ENCODE measurements around the gene SNX33.
A peak's percentile ranks its signal among the peaks of the same experiment; 100 is the strongest.
"Not testable (repeated sequence)": the region's sequence is repeated elsewhere in the genome, so short reads cannot be mapped to it uniquely, and the experiment has no call there.

SNX33 gene, protein sequence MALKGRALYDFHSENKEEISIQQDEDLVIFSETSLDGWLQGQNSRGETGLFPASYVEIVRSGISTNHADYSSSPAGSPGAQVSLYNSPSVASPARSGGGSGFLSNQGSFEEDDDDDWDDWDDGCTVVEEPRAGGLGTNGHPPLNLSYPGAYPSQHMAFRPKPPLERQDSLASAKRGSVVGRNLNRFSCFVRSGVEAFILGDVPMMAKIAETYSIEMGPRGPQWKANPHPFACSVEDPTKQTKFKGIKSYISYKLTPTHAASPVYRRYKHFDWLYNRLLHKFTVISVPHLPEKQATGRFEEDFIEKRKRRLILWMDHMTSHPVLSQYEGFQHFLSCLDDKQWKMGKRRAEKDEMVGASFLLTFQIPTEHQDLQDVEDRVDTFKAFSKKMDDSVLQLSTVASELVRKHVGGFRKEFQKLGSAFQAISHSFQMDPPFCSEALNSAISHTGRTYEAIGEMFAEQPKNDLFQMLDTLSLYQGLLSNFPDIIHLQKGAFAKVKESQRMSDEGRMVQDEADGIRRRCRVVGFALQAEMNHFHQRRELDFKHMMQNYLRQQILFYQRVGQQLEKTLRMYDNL

DNA sequence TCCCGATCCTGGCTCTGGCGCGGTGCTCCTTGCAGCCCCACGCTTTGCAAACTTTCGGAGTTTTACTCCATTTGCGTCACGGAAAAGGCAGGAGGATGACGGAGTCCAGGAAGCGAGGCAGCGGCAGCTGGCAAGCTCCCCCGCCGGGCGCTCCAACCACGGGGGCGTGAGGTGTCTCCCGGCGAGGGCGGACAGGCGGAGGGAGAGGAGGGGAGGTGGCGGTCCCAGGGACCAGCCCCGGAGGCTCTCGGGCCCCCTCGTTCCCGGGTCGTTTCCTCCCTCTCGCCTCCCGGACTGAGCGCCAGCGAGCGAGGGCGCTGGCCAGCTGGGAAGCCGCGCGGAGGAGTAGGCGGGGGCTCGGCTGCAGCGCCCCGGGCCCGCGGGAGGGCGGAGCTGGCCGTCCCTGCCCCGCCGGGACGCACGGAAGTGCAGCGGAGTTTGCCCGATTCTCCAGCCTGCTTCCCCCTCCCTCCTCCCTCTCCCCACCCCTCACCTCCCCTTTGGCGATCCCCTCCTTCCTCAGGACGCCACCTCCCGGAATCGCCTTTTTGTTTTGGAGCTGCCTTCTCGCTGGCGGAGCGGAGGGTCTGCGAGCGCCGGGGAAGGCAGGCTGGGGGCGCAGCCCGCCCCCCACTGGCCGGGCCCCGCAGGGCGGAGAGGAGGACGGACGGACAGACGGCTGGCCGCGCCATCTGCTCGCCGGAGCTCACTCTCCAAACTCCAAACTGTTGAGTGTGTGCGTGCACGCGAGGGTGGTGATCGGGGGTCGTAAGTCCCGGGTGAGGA, at the start of gene SNX33:
TSS of gene SNX33 (plus strand) at position 543 of the 786 bp plus-strand sequence. CDS start 1,191 bp downstream, outside the sequence.
- intact Hi-C loops (cut with DNase I): loop anchor here (1.0 kb wide), 1 partner anchor 7 kb away; the partner anchor contains the start of gene IMP3
- DNase-seq: peak in 9 of 10 donors; percentile 32 to 92 (median 56)

DNA sequence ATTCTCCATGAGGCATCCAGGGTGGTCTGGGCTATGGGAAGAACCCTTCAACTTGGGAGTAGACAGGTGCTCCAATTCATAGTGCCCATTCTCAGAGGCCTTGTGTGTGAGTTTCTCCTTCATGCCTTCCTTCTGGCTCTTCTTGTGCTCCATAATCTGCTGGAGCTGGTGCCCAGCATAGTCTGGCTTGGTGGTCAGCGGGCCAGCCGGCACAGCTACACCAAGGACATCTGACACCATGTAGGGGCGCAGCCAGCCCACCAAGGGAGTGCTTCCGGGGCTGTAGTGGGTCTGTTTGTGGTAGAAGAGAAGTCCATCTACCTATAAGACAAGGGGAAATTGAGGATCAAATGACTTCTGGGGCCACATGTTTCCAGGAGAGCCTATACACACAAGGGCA, 49.4 kb upstream of the SNX33 start:
- intact Hi-C loops (cut with DNase I): no loop called here
- peak in 1 of 10 donors; percentile 57 for DNase-seq

DNA sequence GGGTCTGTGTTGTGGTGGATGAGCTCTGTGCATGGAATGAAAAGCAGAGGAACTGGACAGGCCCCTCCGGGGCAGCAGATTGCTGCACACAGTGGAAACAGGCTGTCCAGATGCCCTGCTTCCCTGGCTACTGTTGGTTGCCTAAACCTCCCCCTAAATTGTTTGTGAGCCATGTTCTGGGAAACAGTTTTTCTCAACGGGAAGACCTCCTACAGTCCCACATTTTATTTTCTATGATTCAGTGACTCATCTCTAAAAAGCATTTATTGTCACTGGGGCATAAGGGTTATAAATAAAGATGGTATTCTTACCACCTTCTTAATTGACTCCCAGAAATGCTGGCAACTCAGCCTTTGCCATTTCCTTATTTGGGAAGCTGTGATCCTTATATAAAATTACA, 48.3 kb upstream of the SNX33 start:
- intact Hi-C loops (cut with DNase I): no loop called here
- DNase-seq: peak in 1 of 10 donors; percentile 79

DNA sequence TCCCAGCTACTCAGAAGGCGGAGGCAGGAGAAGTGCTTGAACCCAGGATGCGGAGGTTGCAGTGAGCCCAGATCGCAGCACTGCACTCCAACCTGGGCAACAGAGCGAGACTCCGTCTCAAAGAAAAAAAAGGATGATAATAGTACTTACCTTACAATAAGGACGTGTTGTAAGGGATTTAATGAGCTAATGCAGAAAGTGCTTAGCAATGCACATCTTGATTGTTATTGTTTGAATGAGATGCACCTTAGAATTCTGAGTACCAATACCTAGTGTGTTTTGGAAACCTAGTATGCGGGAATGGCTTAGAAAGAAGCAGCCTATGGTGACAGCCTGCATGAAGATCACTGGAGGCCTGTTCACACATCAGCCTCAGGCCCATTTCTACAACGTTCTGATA, 41.7 kb upstream of the SNX33 start:
- intact Hi-C loops (cut with DNase I): no loop called here
- no peak for DNase-seq

DNA sequence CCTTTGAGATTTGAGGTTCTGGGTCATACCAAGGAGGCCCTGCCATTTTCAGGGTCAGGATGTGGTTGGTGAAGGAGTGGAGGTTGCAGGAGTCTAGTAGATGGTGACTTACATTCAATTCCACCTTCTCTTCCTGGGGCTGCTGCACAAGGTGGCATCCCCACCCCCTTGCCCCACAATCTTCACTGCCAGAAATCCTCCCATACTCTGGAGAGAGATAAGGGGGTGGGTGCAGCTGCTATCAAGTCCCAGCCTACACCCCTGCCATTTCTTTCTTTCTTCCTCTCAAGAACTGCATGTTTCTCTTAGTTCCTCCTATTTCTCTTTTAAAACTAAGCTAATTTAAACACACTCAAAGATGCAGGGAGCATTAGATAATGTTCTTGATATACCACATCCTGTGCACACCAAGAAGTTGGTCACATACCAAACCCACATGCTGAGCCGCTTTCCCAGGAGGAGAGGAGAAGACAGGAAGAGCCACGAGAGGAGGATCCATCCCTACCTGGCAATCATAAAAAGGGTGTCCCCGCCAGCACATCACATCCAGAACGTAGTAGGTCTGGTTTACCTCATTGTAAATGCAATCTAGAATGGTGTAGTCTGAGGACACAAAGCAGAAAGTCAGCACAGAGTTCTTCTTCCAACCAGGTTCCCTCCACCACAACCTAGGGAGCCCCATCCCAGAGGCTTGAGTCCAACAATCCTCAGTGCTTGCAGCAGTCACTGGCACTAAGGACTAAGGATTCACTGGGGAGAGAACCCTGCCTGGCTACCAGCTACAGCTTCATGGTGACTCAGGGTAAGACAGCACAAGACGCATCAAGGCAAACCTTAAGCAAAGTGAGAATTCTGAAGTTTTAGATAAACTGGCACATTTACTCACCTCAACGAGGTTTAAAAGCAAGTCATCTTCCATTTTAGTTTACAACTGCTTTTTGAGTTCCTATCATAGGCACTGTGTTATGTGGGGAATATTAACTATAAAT, 40.7 kb upstream of the SNX33 start:
- peak in 1 of 10 donors; percentile 30 for DNase-seq
- intact Hi-C loops (cut with DNase I): no loop called here

DNA sequence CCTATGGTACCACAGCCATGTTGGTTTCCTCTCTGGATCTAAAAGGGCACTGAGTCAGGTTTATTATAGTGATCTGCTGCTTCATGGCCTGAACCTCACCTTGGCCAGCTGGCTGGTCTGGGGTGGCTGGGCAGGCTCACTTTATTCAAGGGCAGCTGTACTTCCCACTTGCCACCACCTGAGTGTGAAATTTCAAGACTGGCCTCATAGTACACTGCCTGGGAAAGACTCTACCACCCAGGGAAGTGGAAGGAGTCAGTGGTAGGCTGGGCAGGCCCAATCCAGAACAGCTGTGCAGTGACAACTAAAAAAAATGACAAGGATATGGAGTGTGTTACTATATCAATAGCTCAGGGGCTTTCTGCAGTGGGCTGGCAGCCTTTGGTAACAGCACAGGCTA, 30.9 kb upstream of the SNX33 start:
- no peak for DNase-seq
- intact Hi-C loops (cut with DNase I): no loop called here

DNA sequence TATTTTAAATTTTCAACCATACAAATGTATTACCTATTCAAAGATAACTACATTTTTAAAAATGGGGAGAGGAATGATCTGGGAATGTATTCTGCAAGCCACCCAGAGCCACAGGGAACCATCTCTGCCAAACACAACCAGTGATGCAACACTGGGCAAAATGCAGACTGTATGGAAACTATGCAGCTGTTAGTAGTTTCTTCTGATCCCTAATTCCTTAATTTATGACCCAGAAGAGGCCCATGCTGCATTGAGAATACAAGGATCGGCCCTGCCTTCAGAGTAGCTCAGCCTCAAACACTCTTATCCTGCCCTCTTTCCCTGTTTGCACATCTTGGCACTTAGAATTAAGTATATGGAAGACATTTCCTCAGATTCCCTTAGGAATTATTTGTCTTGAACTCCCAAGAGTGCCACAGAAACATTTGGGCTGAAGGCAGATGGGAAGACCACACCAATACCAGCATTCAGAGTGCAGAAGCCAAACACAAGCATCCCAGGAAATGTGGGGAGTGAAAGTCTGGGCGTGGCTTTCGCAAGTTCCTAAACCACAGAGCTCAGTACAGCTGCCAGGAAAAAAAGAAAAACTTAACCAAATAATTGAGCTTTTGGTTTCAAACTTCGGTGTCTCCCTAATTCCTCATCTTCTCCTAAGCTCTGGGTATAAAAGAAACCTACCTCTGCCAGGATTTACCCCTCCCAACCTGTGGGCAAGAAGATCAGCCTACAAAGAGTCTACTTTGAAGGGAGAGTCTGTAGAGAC, 27.5 kb upstream of the SNX33 start:
- no peak for DNase-seq
- intact Hi-C loops (cut with DNase I): no loop called here

DNA sequence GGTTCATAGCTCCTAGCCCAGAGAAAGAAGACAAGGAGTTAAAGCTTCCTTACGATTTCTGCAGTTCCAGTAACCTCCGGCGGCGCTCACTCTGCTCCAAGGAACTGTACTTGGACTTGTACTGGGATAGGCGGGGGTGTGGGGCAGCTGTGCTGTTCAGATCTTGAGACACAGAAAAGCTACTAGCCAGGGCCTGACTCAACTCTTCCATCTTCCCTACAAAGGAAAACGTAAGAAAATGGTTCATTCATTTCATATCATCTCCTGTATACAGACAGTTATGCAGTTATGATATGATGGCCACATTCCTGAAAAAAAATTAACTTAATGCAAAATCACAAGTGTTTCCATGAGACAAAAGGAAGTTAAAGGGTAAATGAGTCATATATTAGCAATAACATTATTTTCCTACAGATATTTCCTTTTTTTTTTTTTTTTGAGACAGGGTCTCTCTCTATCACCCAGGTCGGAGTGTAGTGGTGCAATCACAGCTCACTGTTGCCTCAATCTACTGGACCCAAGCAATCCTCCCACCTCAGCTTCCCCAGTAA, 26.8 kb upstream of the SNX33 start:
- peak in 3 of 10 donors; percentile 11 to 60 (median 51) for DNase-seq
- intact Hi-C loops (cut with DNase I): no loop called here

DNA sequence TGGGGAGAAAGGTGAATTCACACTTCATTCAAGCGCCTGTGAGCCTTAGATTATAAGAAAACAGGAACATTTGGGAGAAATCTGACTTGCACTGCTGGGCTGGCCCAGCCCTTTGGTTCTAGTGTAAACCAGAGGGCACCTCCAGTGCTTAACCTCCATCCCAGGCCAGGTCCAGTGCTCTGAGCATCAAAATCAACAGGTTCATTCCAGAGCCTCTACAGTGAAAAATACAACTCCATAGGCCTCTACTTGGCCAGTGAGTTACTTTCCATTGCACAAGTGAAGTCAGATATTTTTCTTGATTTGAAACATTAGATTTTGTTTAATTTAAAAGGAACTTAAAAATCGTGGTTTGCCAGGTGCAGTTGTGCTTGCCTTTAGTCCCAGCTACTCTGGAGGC, 25.2 kb upstream of the SNX33 start:
- intact Hi-C loops (cut with DNase I): no loop called here
- DNase-seq: no peak

DNA sequence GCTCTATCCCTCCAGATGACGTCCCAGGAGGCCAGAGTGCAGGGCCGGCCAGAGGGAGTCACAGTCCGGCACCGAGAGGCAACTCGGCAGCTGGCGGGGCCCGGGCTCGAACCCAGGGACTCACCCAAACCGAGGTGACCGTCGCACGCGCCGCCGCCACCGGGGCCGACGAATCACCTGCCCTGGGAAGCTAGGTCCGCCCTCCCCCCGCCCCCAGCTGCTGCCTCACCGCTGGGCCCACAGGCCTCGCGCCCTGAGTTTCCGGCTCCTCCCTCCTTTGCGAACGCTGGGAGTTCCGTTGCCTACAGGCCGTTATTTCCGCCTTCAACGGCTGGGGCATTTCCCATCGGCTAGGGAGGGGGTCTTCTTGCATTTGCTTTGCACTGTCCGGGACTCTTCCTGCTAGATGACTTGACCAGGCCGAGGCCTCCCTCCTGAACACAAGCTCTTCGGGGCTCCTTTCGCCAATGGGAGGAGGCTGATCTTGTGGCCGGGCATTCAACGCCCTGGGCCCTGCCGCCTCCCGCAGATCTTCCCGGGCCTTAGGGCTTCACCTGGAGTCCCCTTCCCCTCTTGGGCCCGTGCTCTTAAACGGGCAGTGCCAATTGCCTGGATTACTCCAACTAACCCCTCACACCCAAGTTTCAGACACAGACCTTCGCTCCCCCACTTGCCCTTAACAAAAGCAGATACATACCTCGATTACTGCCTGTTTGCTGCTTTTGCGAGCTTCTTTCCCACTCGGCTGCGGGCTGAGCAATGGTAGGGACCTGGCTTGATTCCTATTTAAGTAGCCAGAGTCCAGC, 22.0 kb upstream of the SNX33 start, which contains the start of gene SNUPN:
TSS of gene SNUPN (minus strand) at position 184 of the 806 bp plus-strand sequence. CDS start 4,674 bp downstream, outside the sequence.
- DNase-seq: peak; percentile 87 to 99 (median 91)
- intact Hi-C loops (cut with DNase I): loop anchor here (1.0 to 5.0 kb wide), 3 partner anchors 15 to 258 kb away; partner anchors contain the start of genes IMP3, MAN2C1 and SIN3A

DNA sequence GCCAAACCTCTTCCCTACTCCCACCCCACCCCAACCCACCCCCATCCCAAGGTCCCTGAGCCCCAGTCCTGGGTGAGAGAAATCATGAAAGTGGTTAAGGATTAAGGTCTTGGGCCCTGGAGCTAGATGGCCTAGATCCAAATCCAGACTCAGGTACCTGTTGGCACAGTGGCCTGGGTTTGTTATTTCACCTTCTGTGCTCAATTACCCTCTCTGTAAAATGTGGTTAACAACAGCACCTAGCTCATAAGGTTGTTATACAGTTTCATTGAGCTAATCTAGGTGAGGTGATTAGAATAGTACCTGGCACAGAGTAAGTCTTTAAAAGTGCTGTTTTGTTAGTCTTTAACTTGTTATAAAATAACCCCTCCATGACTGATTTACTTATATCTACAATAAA, 15.8 kb upstream of the SNX33 start:
- intact Hi-C loops (cut with DNase I): no loop called here

DNA sequence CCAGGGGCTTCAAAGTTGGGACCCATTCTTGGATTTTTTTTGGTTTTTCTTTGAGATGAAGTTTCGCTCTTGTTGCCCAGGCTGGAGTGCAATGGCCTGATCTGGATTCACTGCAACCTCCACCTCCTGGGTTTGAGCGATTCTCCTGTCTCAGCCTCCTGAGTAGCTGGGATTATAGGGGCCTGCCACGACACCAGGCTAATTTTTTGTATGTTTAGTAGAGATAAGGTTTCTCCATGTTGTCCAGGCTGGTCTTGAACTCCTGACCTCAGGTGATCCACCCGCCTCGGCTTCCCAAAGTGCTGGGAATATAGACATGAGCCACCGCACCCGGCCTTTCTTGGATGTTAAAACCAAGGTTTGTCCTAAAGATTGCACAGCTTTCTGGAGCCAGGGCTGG, 13.8 kb upstream of the SNX33 start:
- intact Hi-C loops (cut with DNase I); DNase-seq: not testable (repeated sequence)

More for the DNA sequence above, 15.8 kb upstream of the SNX33 start:
- DNase-seq: no peak

DNA sequence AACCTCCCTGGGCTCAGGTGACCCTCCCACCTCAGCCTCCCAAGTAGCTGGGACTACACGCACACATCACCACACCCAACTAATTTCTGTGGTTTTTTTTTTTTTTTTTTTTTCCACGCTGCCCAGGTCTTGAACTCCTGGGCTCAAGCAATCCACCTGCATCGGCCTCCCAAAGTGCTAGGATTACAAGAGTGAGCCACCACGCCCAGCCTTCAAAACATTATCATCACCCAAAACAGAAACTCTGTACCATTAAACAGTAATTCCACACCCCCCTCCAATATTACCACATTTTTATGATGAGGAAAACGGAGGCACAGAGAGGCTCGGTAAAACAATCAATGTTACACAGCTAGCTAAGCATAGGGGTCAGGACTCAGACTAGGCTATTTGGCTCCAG, 11.7 kb upstream of the SNX33 start:
- intact Hi-C loops (cut with DNase I): loop anchor here (5.0 kb wide), 1 partner anchor 46 kb away; no protein-coding TSS in a partner anchor

DNA sequence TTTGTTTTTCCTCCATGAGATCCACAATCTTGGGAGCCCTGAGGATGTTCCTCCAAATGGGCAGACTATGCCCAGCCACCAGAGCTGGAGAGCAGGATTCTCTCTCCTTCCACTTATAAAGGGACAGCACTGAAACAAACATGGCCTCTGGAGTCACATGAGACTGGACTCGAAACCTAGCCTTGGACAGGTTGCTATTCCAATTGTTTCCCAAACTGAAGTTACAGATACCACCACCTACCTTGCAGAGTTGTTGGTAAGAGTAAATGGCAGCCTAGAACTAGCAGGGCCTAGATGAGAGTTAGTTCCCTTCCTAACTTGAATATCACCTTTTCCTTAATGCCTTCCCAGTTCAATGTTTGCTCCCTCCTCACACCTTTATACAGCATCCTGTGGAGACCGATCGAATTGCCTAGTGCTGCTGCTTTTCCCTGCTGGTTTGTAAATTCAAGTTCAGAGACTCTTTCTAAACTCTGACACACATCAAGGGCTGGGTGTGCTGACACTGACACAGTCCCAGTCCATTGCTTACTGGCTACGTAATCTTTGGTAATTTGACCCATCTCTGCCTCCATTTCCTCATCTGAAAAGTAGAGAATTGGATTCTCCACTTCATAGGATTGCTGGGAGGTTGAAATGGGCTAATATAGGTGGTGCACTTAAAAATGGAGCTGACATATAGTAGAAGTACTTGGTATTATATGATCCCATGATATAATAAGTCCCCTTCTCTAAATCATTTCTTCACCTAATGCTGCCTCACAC, 10.3 kb upstream of the SNX33 start:
- intact Hi-C loops (cut with DNase I): loop anchor here (5.0 kb wide), 1 partner anchor 45 kb away; no protein-coding TSS in a partner anchor
- DNase-seq: peak in 1 of 10 donors; percentile 14

More for the DNA sequence above, 11.7 kb upstream of the SNX33 start:
- DNase-seq: peak in 1 of 10 donors; percentile 39

DNA sequence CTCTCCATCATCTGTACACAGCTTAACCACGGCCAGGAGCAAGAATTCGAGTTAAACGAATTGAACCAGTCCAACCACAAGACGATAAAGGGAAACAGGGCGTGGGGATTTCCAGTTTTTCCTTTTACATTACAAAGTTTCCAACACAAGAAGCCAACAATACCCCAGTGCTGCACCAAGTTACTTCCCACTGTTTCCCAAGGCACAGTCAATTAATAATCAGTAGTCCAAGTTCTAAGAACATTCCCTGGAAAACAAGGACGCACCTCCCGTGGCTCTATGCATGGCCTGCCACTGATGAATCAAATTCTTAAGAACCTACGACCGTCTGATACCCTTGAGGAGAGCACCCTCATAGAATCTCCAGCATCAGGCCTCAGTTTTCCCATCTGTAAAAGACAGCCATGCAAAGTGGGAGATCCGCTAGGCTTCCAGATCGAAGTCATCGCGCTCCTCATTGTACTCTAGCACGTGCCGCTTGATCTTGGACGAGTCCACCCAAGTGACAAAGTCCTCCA, 8.5 kb upstream of the SNX33 start:
- peak in 1 of 10 donors; percentile 5 for DNase-seq
- intact Hi-C loops (cut with DNase I): loop anchor here (5.0 kb wide), 1 partner anchor 43 kb away; no protein-coding TSS in a partner anchor
